A549 (cell line): ENCODE data around the gene GRK5.

Experiments
- BHLHE40 ChIP-seq: IDR thresholded peaks from 2 replicates; pipeline ENCODE4 v1.6.1; 2012; ENCODE audit warnings: low read depth, low read length, inconsistent platforms
- CBX2 ChIP-seq: fragments of 200-600 bp; sonication (generic); IDR thresholded peaks from 2 replicates; pipeline ENCODE4 v1.6.1; 2016; ENCODE audit warnings: low read depth, mild to moderate bottlenecking, borderline replicate concordance
- CTCF ChIP-seq: fragments of >200 bp; sonication (Bioruptor Twin); formaldehyde crosslinking; IDR thresholded peaks from 3 replicates; pipeline ENCODE4 v1.5.1; 2016
- REST ChIP-seq: fragments of 200-600 bp; sonication (generic); IDR thresholded peaks from 2 replicates; pipeline ENCODE4 v1.6.1; 2016; ENCODE audit warnings: antibody characterized with exemption, mild to moderate bottlenecking, moderate library complexity
- SMC3 ChIP-seq: fragments of >200 bp; sonication (Bioruptor Twin); formaldehyde crosslinking; IDR thresholded peaks from 3 replicates; pipeline ENCODE4 v1.6.1; 2018; ENCODE audit warnings: inconsistent platforms
- SREBF2 ChIP-seq: fragments of 450-650 bp; IDR thresholded peaks from 2 replicates; pipeline ENCODE4 v1.6.1; 2014; ENCODE audit warnings: mild to moderate bottlenecking, moderate library complexity

- TF ChIP-seq SMC3: no peak
- no peak for TF ChIP-seq REST
- TF ChIP-seq SREBF2: no peak
- TF ChIP-seq CTCF: no peak
- no peak for TF ChIP-seq BHLHE40
- no peak for TF ChIP-seq CBX2
Measured at GRCh38 chr10:119259345-119259744, 52.0 kb downstream of the GRK5 start.
